ENCODE measurements around the gene ASCL2.

- TF ChIP-seq CTCF (IDR thresholded peaks at IDR 0.05) = no peak
- TF ChIP-seq POLR2A (IDR thresholded peaks at IDR 0.05) = no peak
Measured at GRCh38 chr11:2251138-2251537, 19.2 kb downstream of the ASCL2 start.
